GM12801 (cell line): ENCODE results near the gene SNTG2.

Experiments used
- TF ChIP-seq, protein P1 (sequence below): IDR thresholded peaks from one replicate; pipeline ENCODE4 v1.5.1; 2011; ENCODE audit warnings: control low read depth; ENCODE audit not compliant: insufficient read length; ENCODE audit errors: extremely low read depth

Gene SNTG2

DNA sequence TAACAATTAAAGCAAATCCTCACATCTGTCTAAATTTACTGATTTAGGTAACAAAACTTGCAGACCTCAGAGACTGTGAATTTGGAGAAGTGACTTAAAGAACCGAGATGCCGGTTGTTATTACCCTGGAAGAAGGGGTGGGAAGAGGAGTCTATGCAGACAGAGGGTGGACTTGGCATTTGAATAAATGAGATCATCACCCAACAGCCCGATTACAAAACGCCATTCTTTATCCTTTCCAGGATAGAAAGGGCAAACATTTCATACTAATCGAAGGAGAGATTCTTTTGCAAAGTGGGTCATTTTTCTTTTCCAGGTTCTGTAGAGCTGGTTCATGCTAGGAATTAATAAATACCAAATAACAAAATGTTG, 389.5 kb downstream of the SNTG2 start:
- TF ChIP-seq, protein P1, sequence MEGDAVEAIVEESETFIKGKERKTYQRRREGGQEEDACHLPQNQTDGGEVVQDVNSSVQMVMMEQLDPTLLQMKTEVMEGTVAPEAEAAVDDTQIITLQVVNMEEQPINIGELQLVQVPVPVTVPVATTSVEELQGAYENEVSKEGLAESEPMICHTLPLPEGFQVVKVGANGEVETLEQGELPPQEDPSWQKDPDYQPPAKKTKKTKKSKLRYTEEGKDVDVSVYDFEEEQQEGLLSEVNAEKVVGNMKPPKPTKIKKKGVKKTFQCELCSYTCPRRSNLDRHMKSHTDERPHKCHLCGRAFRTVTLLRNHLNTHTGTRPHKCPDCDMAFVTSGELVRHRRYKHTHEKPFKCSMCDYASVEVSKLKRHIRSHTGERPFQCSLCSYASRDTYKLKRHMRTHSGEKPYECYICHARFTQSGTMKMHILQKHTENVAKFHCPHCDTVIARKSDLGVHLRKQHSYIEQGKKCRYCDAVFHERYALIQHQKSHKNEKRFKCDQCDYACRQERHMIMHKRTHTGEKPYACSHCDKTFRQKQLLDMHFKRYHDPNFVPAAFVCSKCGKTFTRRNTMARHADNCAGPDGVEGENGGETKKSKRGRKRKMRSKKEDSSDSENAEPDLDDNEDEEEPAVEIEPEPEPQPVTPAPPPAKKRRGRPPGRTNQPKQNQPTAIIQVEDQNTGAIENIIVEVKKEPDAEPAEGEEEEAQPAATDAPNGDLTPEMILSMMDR = no peak

DNA sequence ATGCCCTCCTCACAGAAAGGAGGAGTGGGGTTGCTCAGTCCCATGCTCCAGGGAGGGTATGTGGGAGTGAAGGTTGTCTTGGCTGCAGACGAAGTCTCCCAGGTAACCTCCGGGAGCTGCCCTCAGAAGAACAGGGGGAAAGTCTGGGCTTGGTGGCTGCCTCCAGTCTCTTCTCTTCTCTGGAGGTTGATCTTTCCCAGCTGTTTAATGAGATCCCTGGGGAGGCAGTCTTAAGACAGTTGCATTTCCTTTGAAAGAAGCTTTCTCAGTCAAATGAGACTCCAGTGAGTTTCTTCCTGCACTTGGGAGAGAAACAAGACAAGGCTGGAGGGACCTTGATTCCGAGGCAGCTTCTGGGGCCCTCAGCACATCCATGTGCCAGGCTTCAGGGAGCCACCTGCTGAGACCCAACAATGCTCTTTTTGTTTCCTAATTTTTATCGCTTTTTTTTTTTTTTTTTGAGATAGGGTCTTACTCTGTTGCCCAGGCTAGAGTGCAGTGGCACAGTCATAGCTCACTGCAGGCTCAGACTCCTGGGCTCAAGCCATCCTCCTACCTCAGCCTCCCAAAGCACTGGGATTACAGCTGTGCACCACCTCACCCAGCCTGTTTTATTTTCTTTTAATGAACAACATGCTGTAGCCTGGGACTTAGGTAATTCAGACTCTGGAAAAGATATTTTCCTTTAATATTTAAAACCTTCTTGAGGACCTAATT, 390.9 kb downstream of the SNTG2 start:
- TF ChIP-seq, protein P1 = no peak

DNA sequence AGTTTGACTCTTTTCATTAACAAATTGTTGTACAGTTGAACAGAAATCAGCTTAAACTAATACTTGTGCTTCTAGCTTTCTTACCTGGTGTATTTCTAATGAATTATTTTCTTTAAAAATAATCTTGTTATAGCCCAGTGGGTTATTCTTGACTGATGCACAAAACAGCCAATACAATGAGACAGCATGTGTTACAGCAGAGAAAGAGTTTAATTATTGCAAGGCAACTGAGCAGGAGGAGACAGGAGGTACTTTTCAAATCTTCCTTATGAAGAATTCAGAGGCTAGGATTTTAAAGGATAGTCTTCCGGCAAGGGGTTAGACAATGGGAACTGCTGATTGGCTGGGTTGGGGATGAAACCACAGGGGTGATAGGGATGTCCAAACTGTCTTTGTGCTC, 398.1 kb downstream of the SNTG2 start:
- TF ChIP-seq, protein P1 = no peak

- TF ChIP-seq, protein P1 = no peak
Observed at GRCh38 chr2:1350111-1350510, 399.5 kb downstream of the SNTG2 start.

DNA sequence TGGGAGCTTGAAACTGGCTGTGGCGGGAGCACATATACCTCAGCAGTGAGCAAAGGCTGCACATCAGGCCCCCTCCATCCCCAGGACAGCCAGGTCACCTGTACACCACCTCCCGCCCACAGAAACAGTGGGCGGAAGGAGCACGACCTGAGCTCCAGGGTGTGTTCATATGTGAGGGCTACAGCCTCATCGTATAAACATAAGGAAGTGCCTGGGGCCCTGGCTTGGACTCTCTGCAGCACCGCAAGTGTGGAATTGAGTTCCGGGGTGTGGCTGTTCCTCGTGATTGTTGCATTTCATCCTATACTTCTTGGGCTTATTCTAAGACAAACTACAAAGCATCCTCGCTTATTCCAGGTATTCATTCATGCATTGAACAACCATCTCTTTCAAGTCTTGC, 402.5 kb downstream of the SNTG2 start:
- TF ChIP-seq, protein P1 = no peak

DNA sequence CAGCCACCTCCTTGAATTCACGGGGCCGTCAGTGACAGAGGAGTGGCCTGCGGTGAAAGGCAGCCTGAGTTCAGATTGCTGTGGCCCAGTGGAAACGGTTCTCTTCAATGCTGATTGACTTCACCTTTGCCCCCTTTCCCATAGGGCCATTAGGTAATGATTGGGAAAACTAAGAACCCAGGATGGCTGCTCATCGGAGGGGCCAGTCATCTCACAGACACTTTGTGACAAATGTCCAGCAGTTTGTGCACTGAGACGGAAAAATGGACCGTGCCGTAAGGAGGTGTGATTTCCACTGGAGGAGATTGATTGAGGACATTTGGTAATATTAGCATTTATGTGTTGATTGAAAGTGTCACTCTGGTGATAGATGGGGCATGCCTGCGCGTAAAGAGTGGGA, 402.9 kb downstream of the SNTG2 start:
- TF ChIP-seq, protein P1 = no peak

- TF ChIP-seq, protein P1 = no peak
Observed at GRCh38 chr2:1360144-1360543, 409.5 kb downstream of the SNTG2 start.
